Kidney epithelial cell (primary cell): ENCODE data around the gene FIGNL2. TPM values are rescaled to one million over a fixed set of nuclear protein-coding genes. Genes with fewer than 3 reads are reported as not detected.

Source experiments
- DNase-seq: peaks from one replicate; pipeline ENCODE4 v3.0.0-alpha.2; 2010; ENCODE audit warnings: low read depth
- H3K27me3 ChIP-seq: 2 replicates; pipeline ENCODE4 v1.6.0; 2011; ENCODE audit warnings: low read length; ENCODE audit not compliant: control insufficient read depth, insufficient read depth
- H3K36me3 ChIP-seq: 2 replicates; pipeline ENCODE4 v1.5.1; 2011; ENCODE audit warnings: low read length; ENCODE audit not compliant: control insufficient read depth, insufficient read depth
- H3K4me3 ChIP-seq: 2 replicates; pipeline ENCODE4 v1.5.1; 2011; ENCODE audit warnings: low read depth, mild to moderate bottlenecking, control low read depth, low read length
- CTCF ChIP-seq: IDR thresholded peaks from 2 replicates; pipeline ENCODE4 v1.5.1; 2011; ENCODE audit warnings: mild to moderate bottlenecking, moderate library complexity, low read length, control low read depth, inconsistent platforms; ENCODE audit not compliant: insufficient read depth, poor library complexity, severe bottlenecking
- total RNA-seq: library from RNA; depleted of rRNA; stranded (reverse); fragments of >200 nt; gene quantifications from 2 replicates; pipeline ENCODE4 v1.2.3, GENCODE V29; 2015

The FIGNL2 gene
- total RNA-seq, 1 donor from 2014 or later: 2.6 TPM

DNA sequence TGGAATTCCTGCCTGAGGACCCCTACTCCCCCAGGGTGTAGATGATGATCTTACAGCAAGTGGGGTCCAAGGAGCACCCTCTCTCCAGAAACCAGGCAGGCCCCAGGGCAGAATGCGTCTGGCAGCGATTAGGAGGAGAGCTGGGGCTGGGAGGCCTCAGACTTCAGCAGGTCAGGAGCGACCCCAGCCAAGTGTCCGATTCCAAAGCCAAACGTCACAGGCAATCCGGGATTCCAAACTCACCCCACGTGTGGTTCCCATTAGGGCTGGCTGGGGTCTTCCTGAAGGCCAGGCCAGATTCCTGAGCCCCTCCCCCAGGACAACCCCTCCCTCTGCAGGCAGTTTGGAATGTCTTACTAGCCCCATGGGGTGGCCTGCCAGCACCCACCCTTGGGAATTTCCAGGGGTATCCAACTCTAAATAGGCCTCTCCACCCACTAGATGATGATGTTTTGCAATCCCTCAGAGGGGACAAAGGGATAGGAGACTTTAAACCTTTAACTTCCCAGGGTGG lies 17.3 kb upstream of the FIGNL2 start:
- Histone ChIP-seq H3K4me3 (no peak overlapping the region), H3K36me3 (no peaks in the 10 kb centered on the region), H3K27me3 (peaks cover 5% of the 10 kb centered on the region)
- no peak for TF ChIP-seq CTCF
- no peak for DNase-seq

- no peak for TF ChIP-seq CTCF
- no peaks in the 10 kb centered on the region for H3K36me3 ChIP-seq
- H3K27me3 ChIP-seq: peaks cover 5% of the 10 kb centered on the region
- no peak overlapping the region for H3K4me3 ChIP-seq
- DNase-seq: no peak
These were observed 16.5 kb upstream of the FIGNL2 start for GRCh38 chr12:51864833-51865670.

DNA sequence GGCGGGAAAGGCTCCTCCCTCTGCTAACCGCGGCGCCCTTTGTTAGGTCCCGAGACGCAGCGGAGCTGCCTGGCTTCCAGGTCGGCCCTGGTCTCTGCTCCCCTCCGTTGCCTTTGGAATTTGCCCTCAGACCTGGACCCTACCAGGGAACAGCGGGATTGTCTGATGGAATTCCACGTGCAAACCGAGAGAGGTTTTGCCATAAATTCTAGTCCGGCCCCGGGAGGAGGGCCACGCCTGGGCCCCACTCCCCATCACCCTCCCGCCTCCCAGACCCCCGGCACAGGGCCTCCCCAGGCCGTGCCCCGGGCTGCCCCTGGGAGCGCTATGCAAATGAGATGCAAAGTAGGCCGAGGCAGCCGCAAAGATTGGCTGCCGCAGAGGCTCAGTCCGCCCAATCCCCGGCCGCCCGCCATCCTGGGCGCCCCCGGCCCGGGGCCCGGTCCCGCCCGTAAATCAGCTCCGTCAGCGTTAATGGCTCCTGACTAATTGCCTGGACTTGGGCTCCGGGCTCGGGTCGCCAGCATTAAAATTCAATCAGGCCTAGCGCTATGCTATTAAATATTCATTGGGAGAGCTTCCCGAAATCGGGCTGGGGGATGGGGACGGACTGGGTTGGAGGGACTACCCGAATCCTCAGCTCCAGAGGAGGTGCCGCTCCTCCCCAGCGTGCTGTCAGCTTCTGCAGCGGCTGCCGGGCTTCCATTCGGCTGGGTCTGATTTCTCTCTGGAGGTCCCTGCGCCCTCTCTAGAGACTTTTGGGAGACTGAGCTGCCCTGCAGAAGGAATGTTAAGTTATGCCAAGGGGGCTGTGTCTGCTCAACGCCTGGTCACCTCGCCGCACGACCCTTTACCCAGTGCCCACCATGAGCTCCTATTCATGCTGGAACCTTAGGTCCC lies 15.7 kb upstream of the FIGNL2 start:
- no peak for TF ChIP-seq CTCF
- no peak for DNase-seq
- H3K4me3 ChIP-seq: peak overlapping the region; percentile 8
- H3K36me3 ChIP-seq: no peaks in the 10 kb centered on the region
- H3K27me3 ChIP-seq: no peaks in the 10 kb centered on the region

DNA sequence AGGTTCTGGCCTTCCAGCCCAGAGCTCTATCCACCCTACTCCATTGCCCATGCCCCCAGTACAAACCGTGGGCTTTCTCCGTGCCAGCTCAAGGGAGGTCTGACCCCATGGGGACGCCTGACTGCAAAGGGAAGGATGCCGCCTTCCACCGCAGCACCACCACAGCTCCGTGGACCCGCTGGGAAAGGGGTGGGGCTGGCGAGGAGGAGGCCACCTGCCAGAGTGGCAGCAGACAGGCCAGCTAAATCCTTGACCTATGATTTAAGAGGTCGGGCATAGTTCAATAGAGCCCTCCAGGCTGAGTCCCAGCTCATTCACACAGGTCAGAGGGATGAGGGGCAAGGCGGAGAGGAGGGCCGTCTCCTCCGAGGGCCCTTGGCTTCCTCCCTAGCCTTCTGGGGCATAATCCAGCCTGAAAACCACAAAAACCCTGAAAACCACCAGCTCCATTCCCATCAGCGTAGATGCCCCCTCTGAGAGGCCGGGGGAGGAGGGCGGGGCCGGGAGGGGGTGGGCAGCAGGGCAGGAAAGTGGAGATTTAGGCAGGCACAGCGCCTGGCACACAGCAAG lies 14.9 kb upstream of the FIGNL2 start:
- TF ChIP-seq CTCF: no peak
- no peaks in the 10 kb centered on the region for H3K27me3 ChIP-seq
- no peak for DNase-seq
- H3K4me3 ChIP-seq: peak overlapping the region; percentile 8
- H3K36me3 ChIP-seq: no peaks in the 10 kb centered on the region

DNA sequence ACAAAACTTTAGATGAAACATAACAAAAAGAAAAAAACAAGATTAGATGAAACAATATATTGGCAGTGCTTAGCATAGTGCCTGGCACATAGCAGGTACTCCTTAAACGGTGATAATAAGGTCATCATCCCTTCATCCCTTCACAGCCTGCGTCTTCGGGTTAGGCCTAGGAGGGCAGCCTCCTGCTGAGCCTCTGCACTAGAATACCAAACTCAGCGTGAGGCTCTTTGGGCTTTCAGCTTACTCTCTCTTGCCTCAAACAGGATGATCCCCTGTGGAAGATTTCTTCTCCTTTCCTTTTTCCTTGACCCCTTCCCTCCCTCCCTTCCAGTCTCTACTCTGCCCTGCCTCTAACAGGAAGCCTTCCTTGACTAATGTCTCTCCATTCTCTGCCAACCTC lies 14.4 kb upstream of the FIGNL2 start:
- no peak for TF ChIP-seq CTCF
- H3K27me3 ChIP-seq: no peaks in the 10 kb centered on the region
- no peak for DNase-seq

More for the DNA sequence above, 14.4 kb upstream of the FIGNL2 start:
- Histone ChIP-seq H3K4me3 (no peak overlapping the region), H3K36me3 (no peaks in the 10 kb centered on the region)
